ENCODE data around the gene SGCD. TPM values are rescaled to one million over a fixed set of nuclear protein-coding genes. Genes with fewer than 3 reads are reported as not detected.

Gene SGCD
- total and polyA plus RNA-seq, 2 of the 4 experiments (the other 2 are of a cell fraction) = 5.8 to 10.6 TPM

- Histone ChIP-seq H2AK5ac (ENCODE audit: low read depth, low read length) (no peak overlapping the region), H3K4ac (ENCODE audit: low read depth, low read length) (no peak overlapping the region), H3K4me2 (ENCODE audit: low read depth, low read length) (no peak overlapping the region), H3K27ac (ENCODE audit: insufficient read depth, low read length) (no peak overlapping the region), H2BK20ac (ENCODE audit: low read depth, low read length) (no peak overlapping the region), H3K27me3 (ENCODE audit: control insufficient read depth, insufficient read depth, low read length) (no peaks in the 10 kb centered on the region), H4K20me1 (ENCODE audit: insufficient read depth, low read length) (no peaks in the 10 kb centered on the region), H3K4me1 (ENCODE audit: control insufficient read depth, insufficient read depth, low read length) (no peaks in the 10 kb centered on the region), H3K9ac (ENCODE audit: low read depth, low read length) (no peak overlapping the region), H2AK9ac (replicated peaks; ENCODE audit: low read depth, low read length, poor library complexity) (no peak overlapping the region), H4K8ac (ENCODE audit: low read depth in 2 of 2, low read length in 2 of 2) (no peak overlapping the region), H2AFZ (replicated peaks; ENCODE audit: low read length, poor library complexity) (no peak overlapping the region), H3K14ac (replicated peaks; ENCODE audit: low read depth, low read length) (no peak overlapping the region), H2BK5ac (ENCODE audit: low read depth, low read length, poor library complexity, severe bottlenecking) (no peak overlapping the region), H4K5ac (ENCODE audit: low read depth, low read length) (no peak overlapping the region), H3K18ac (ENCODE audit: low read depth, low read length) (no peak overlapping the region), H3K4me3 (ENCODE audit: insufficient read depth, low read depth, low read length) (no peak overlapping the region), H3K36me3 (ENCODE audit: control insufficient read depth, insufficient read depth, low read length) (no peaks in the 10 kb centered on the region), H3K9me1 (ENCODE audit: insufficient read depth, low read length) (no peaks in the 10 kb centered on the region), H3K56ac (ENCODE audit: extremely low read depth, insufficient read depth, low read length) (no peak overlapping the region), H3K9me3 (ENCODE audit: control insufficient read depth, insufficient read depth, low read length) (peaks cover 1% of the 10 kb centered on the region), H3K79me1 (ENCODE audit: low read depth in 1 of 2, low read length in 2 of 2) (no peaks in the 10 kb centered on the region), H2BK15ac (ENCODE audit: low read depth, low read length) (no peak overlapping the region), H3K23ac (ENCODE audit: low read depth, low read length) (no peak overlapping the region), H2BK120ac (ENCODE audit: low read depth, low read length) (no peak overlapping the region), H4K91ac (ENCODE audit: insufficient read depth, low read depth, low read length) (no peak overlapping the region)
- DNase-seq (no peak), ATAC-seq (ENCODE audit: low read depth) (no peak)
- TF ChIP-seq CEBPB (IDR thresholded peaks at IDR 0.05; ENCODE audit: low read depth, low read length) = 0 out of 2 replicates have a peak, but pooled peaks have one; percentile 21
- TF ChIP-seq POLR2A (IDR thresholded peaks at IDR 0.05; ENCODE audit: low read depth, low read length) = no peak
- 80% methylated on average over 1 of the region's 4 CpGs; no CpG with 5 or more reads in 1 of the 2 experiments for WGBS, 2 experiments (ENCODE audit: extremely low coverage in 2 of 2, insufficient read length in 1 of 2)
- POLR2A ChIA-PET (ENCODE audit: unreplicated experiment) = interaction anchor here (0.6 kb wide), 1 partner anchor 12 kb away, joined by 5 read pairs; no protein-coding TSS in a partner anchor
- dilution Hi-C loops (cut with HindIII; ENCODE audit: low sequenced_read_pairs, unreplicated experiment) = no loop called here
- no TSS peak for BruUV-seq (replicated peaks)
- intact Hi-C loops (cut with micrococcal nuclease) = loop anchor here (10.0 kb wide), 1 partner anchor 105 kb away; no protein-coding TSS in a partner anchor
- in situ Hi-C loops (cut with MboI; ENCODE audit: low sequenced_read_pairs) = no loop called here
- CTCF ChIA-PET = no interaction called here
These were observed 16.8 kb upstream of the SGCD start for GRCh38 chr5:156310115-156310514.

Data from IMR-90 (cell line).